NCI-H748 (cell line): ENCODE data around the gene CTNNA2.
"Not testable (repeated sequence)": the region's sequence is repeated elsewhere in the genome, so short reads cannot be mapped to it uniquely, and the experiment has no call there.

Experiments
- DNase-seq: peaks from one replicate; lab custom pipeline; 2025; ENCODE audit not compliant: unreplicated experiment; lab: John Stamatoyannopoulos, UW

CTNNA2 gene

DNA sequence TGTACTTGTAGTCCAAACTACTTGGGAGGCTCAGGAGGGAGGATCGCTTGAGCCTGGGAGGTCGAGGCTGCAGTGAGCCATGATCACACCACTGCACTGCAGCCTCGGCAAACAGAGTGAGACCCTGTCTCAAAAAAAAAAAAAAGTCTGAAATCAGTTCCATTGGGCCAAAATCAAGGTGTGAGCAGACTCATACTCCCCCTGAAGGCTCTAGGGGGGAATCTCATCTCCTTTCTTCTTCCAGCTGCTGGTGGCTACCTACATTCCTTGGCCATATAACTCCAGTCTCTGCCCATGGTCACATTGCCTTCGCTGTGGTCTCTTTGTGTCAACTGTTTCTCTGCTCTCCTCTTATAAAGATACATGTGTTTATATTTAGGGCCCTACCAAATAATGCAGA, 557.7 kb downstream of the CTNNA2 start:
- DNase-seq: no peak

DNA sequence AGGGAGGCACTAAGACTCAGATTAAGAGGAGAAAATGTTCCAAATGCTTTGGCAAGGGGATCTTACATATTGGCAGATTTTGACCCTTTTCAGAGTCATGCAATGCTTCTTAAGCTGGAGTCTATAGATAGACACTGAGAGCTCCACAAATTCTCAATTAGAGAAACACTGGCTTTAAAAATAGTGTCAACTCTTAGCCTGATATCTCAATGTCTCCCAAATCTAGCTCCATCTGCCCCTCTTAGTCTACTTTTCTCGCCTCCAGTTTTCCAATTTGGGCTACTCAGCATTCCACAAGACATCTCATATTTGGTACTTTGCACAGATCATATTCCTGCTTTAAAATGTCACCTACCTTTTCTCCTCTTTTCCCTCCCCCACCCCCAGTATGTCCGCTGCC, 559.1 kb downstream of the CTNNA2 start:
- DNase-seq: no peak

DNA sequence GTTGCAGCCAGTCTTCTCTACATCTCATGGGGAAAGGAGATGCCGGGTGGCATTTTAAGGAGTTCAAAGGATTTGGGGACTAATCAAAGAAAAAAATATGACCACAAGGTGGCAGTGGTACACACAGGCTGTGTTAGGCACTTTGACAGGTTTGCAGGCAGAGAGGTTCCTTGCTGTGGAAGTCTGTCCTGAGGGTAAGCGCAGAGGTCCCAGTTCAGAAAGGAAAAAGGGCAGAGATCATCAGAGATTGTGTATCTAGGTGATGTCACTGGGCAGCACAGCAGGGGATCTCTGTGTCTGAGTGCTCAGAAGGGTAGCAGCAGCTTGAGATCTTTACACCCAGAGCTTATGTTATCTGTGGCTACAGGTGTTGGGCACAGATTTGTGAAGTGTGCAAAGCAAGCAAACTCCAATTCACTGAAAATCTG, 560.3 kb downstream of the CTNNA2 start:
- peak; percentile 70 for DNase-seq

DNA sequence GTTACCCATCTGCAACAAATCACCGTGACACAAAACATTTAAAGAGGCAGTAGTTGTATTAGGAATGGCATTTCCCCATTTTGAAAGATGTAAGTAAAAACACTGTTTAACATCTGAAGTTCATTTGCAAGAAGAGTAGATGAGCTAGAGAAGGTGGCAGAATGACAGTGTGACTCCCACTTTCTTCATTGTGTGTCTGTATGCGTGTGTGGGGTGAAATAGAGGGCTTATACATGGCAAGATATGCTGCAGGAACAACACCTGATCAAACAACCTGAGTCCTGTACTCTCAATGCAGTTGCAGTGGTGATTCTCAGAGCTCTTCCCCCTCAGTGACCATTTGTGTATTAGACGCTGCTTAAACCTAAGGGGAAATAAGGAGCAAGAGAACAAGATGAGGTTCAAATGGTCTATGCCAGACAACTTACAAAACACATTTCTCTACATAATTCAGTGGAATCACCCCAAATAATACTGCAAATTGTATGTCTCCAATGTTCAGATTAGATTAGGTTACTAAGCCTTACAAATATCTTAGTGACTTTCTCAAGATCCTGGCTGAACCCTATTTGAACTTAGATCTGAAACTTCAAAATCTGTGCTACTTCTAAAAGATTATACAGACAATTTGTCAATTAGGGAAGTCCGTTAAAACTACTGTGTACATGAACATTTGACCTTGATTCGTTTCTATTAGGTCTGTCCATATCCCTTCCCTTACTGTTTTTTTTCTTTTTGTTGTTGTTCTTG, 561.6 kb downstream of the CTNNA2 start:
- no peak for DNase-seq

DNA sequence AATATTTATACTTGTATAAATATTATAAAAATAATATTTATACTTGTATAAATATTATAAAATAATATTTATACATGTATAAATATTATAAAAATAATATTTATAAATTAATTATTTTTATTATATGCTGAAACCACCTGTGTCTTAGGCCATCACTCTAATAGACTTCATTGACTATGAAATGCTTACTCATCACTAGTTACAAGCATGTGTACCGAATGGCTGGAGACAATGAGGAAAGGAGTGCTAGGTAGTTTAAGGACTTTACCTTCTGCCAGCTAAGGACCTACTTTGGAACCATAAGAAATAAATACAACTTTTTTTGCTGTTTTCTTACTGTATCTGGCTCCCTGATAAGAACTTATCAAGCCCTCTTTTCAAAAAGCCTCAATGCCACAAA, 562.9 kb downstream of the CTNNA2 start:
- no peak for DNase-seq

DNA sequence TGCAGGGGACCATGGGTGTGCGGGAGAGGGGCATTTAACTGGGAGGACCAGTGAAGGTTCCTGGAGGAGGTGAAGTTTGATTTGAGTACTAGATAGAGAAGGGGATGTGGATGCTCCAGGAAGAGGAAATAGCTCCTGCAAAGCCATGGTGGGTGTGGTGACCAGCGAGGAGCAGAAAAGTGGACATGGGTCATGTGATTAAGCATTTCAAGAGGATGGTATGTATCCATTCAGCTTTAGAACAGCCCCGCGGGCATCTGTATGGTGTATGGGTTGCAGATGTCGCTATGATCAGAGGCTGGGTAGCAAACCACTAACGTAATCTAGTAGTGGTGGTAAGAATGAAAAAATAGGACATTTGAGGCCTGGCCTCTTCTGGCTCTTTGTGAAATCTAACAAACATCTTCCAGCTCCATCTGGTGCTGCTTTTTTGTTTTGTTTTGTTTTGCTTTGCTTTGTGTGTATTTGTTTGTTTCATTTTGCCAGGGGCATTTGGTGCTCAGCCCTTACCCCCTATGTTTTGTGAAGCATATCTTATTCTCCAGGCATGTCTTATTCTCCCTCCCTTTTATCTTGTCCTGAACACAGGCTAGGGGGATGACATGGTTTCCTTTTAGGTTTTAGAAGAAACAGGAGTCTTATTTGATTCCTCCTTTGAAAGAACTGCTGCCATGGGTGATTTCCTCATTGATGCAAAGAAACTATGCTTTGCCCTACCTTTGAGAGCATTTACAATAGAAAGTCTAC, 565.6 kb downstream of the CTNNA2 start:
- DNase-seq: no peak

DNA sequence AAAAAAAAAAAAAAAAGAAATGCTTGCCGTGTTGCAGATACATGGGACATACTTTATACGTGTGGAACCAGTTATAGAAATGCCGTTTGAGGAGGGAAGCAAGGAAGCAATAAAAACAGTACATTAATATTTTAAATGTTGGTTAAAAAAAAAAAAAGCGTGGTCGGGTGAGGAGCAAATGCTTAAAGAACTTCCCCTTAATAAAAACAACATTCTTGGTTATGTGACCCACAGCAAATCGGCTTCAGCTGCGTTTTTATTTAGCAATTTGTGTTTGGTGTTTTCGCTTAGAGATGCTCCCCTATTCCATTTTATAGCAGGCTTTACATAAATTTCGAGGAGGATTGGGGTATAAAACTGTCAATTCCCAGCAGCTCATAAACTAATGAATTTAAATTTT, 568.1 kb downstream of the CTNNA2 start:
- DNase-seq: no peak

DNA sequence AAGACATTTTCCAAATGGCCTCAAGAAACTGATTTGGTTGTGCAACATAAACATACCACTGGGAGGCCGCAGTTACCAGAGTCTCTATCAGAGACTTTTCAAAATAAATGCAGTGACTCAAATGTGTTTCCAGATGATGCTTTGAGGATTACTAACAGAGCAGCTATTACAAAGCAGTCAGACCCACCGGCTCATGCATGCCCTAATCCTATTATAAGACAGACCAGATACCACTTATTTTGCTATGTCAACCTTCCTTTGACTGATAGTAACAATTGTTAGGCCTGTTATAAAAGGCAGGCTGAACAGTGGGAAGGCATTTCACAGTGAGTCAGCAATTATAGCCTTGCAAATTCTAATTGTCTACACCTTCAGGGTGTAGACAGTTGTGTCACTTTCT, 574.0 kb downstream of the CTNNA2 start:
- DNase-seq: peak; percentile 7

DNA sequence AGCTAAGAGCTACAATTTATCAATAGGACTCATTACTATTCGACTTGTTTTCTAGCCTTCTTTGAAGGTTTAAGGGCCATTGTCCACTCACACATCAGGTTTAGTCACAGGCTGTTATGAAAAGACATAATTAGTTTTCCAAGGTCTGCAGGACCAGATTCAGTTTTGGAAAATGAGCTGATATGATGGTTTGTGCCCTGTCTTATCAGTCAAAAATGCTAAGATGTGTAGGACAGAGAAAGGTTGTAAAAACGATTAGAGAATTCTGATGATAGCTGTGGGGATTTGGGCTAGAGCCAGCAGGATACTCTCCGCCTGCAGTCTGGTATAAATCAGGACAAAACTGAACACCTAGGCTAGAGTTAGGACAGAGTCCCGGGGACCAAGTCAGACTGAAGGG, 578.4 kb downstream of the CTNNA2 start:
- no peak for DNase-seq

DNA sequence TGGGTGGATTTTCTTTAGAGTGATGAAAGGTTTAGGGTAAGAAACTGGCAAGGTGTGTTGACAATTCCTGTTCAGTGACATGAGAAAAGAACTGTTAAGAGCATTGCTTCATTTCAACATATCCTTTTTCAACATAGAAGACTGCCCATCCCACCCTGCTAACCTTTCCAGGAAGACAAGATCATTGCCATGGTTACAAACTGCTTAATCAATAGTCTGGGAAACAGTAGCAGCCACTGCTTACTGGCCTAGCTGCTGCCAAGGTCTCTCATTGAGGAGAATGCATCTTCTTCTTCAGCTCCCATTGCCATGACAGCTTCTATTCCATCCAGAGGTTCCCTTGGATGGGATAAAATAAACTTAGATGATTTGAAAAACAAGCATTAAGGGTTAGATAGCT, 579.6 kb downstream of the CTNNA2 start:
- peak; percentile 67 for DNase-seq

DNA sequence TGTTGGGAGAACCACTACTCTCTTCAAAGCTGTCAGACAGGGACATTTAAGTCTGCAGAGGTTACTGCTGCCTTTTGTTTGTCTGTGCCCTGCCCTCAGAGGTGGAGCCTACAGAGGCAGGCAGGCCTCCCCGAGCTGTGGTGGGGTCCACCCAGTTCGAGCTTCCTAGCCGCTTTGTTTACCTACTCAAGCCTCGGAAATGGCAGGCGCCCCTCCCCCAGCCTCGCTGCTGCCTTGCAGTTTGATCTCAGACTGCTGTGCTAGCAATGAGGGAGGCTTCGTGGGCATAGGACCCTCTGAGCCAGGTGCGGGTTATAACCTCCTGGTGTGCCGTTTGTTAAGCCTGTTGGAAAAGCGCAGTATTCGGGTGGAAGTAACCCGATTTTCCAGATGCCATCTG, 585.7 kb downstream of the CTNNA2 start:
- DNase-seq: not testable (repeated sequence)

DNA sequence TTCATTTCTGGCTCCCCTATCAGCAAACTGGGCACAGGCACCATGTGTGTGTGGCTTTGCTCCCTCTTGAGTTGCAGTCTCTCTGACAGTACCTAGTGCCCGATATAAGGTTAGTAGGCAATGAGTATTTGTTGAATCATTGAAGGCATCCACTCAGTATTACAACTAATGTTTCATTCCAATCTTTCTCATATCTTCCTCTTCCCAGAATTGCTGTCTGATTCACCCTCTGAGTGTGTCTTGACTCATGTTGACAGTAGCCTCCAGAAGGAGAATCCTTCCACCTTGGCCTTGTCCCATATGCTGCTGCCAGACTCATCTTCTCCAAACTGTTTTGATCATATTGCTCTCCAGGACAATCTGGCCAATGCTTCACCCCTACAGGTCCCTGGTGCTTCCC, 589.2 kb downstream of the CTNNA2 start:
- DNase-seq: no peak

DNA sequence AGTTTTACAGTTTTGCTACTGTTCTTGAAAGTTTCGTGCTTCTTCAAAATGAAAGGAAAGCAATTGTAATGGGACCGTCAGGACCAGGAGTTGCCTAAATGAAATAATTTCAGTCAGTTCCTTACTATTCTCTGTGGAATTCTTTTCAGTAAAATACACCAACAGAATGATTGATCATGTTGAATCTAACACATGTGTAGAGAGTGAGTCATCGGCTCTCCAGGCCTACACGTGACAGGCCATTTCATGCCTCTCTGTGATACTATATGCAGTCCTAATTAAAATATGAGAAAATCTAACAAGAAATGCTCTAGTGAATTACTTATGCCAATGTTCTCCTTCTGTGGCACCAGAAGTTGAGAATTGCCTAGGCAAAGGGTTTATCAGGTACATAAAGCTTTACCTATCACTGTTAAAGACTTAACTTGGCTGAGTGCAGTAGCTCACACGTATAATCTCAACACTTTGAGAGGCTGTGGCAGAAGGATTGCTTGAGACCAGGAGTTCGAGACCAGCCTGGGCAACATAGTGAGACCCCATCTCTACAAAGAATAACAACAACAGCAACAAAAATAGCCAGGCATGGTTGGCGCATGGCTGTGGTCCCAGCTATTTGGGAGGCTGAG, 592.3 kb downstream of the CTNNA2 start:
- DNase-seq: no peak

DNA sequence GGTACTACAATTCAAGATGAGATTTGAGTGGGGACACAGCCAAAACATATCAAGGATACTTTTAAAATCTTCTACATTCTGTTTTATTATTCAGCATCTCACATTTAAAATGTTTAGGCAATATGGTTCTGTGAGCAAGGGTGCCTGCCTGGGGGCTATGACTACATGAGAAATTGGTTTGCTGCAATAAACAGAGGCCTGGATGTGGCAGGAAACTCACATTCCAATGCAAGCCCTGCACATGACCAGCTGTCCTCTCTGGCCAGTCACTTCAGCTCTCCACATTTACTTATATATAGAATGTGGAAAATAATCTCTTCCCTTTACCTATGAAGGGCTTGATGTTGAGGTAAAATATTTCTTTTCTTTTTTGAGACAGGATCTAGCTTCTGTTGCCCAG, 598.3 kb downstream of the CTNNA2 start:
- no peak for DNase-seq

DNA sequence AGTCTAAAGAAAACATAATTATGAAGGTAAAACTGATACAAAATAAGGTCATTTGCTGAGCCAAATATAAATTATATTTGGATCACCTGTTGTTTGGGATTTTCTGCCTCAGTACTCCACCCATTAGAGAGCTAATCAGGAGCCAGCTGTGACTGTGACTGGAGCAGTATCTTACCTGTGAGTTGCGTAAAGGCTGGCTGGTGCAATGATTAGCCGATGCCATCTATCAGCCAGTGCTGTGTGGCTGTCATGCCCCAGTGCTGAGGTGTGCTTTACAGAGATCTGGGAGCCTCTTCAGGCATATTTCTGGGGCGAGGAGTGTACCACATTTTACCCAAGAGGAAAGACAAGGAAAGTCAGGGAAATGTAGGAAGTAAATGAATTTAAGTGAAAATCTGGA, 599.9 kb downstream of the CTNNA2 start:
- DNase-seq: no peak

DNA sequence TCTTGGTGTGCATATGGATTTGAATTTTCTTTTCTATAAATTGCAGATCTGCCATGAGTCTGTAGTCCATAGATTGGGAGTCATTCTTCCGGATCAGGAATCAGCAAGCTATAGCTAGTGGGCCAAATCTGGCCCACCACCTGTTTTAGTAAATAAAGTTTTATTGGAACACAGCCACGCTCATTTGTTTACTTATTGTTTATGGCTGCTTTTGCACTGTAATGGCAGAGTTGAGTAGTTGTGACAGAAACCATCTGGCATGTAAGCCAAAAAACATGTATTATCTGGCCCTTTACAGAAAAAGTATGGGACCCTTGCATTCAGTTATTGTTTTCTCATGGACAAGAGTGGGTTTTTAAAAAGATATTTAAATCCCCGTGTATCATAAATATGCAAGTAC, 600.5 kb downstream of the CTNNA2 start:
- no peak for DNase-seq

DNA sequence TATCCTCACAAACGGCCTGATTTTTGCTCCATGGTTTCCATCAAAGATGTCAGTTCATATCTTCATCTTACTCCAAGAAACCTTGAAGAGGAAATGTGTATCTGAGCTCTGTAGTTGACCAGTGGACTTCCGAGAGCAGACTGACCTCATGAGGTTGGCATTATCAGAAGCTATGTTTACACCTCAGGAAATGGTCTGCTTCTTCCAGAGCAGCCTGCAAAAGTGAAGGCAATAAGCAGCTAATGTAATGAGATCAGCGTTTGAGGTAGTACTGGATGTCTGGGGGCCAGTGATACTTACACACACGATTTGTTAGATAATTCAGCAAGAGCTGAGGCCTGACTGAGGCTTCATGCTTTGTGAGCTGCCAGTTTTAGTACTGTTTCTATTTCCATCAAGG, 602.0 kb downstream of the CTNNA2 start:
- no peak for DNase-seq

DNA sequence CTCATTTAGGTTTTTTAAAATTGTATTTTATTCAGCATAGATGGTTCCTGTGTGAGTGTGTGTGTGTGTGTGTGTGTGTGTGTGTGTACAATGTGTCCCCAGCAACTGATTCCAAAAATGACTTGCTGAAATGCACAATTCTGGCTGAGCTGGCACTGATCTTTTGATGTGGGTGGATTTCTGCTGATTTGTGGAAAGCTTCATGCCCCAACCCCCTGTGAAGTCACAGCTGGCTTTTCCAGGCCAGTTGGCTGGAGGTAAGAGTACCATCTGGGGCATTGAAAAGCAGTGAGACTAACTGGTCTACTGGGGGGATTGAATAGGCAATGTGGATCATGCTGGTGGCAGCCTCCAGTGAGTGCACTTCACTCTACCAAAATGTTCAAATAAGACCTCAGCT, 604.5 kb downstream of the CTNNA2 start:
- DNase-seq: no peak

DNA sequence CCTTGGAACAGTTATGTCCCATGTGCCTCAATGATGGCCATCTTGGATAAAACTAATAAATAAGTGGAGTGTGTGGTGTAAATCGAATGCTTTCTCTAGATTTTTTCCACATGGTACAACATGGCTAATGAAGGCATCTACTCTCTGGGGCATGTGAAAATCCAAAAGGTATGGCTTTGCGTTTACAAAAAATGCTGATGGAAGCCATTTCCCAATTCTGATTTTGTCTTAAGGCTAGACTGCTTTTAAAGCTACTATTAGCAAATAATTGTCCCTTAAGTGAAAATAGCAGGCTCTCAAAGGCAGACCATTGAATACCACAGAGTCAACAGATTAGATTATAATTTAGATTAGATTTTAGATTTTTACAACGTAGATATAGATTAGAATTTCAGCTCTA, 608.0 kb downstream of the CTNNA2 start:
- no peak for DNase-seq

DNA sequence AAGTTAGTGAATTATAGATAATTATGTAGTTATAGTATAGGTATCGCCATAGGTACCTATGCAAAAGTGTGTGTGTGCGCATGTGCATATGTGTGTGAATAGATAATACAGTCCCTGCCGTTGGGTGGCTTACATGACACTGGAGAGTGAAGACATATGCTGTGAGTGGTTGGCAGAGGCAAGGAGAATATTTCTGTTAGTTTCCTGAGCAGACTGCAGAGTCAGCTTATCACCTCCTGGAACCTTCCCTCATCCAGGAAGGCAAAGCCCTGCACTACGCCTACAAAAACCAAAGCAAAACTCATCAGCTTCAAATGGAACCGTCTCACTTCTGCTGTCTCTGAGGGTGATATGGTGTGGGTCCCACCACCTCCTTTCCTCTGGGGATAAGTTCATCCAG, 609.8 kb downstream of the CTNNA2 start:
- DNase-seq: no peak

DNA sequence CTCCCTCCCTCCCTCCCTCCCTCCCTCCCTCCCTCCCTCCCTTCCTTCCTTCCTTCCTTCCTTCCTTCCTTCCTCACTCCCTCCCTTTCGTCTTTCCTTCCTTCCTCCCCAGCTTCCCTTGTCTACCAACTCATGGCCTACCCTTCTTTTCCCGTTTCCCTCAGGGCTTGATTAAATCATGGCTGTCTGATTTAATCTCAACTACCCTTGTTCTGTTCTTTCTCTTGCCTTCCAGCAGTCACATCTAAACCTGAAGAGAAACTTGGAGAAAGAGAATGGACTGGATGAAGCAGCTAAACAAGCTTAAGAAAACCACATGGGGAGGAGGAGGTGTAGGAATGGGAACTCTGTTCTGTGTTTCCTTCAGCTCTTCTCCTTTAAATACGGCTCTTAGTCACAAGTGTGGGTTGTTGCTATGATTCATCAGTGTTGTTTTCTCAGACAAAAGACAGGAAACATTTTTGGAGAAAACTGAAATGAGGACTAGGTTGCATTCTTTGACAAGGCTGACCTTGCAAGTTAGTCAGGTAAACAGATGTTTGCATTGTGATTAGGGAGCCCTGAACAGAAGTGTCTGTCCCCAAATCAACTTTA, 613.8 kb downstream of the CTNNA2 start:
- no peak for DNase-seq

DNA sequence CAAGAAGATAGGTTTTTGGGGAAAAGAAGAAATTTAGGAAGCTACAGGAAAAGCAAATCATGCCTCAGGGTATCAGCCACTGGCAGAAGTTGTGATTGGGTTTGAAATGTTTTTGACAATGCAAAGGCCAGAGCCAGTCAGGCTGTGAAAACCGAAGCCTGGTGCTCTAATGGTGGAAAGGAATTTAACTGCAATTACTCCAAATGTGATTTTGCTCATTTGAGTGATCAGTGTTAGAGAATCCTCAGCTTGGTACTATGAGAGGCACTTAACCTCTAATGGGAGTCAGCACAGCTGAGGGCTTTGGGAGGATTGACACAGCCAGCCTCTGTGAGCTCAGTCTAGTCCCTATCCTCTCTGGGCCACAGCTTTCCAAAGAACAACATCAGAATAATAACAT, 615.2 kb downstream of the CTNNA2 start:
- no peak for DNase-seq
